Renal cortex interstitium (tissue), 11 donors: Measurements from ENCODE around the gene ARAP1. TPM values are rescaled to one million over a fixed set of nuclear protein-coding genes. Genes with fewer than 3 reads are reported as not detected.

Source experiments
- DNase-seq, 11 donors: peaks; one replicate each; pipeline ENCODE4 v3.0.0-alpha.2; 2013; ENCODE audit warnings: low read depth in 9 of 11, low spot score in 4 of 11; ENCODE audit errors: extremely low read depth in 1 of 11
- polyA plus RNA-seq, 3 donors: library from polyadenylated mRNA; unstranded; fragments of 120-200 nt; gene quantifications; one replicate each; pipeline ENCODE4 v1.2.1, GENCODE V29; 2013; ENCODE audit not compliant: insufficient read length in 3 of 3

The ARAP1 gene
- polyA plus RNA-seq, 3 donors, result 59.6 to 89.1 (median 85.3) TPM

GRCh38 chr11:72782081-72782920 lies 30.1 kb upstream of the ARAP1 start:
- DNase-seq, result no peak

GRCh38 chr11:72781313-72782080 lies 29.3 kb upstream of the ARAP1 start:
- no peak for DNase-seq

- no peak for DNase-seq
Measured at GRCh38 chr11:72781063-72781312, 28.8 kb upstream of the ARAP1 start.

DNA sequence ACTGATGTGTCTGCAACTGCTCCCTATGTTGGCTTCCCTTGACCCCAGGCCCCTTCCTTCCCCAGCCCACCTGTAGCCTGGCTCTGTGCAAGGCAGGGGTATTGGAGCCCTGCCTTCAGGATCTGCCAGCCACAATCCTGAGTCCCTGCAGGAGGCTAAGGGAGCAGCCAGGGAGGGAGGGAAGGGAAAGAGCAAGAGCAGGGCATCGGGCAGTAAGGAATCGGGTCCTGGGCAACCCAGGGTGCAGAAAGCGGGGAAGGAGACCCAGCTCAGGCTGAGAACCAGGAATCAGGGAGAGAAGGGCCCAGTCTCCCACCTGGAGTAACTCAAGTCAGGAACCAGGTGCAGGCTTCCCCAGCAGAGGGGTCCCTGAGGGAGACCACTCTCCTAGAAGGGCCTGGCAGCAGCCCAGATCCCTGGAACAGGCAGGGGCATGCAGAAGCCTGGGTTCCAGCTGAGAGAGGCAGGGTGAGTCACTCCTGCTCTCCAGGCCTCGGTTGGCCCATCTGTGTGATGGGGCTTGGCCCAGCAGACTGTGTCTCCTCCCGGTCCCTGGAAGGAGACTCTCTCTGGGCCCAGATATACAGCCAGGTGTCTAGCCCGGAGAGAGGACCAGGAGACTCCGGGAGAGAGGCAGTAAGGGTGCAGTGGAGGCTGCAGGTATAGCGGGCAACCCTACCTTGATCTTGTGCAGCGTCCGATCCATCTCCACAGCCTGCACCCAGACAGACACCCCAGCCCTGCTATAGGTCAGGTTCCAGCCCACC lies 28.3 kb upstream of the ARAP1 start:
- no peak for DNase-seq

GRCh38 chr11:72779495-72780128 lies 27.4 kb upstream of the ARAP1 start:
- DNase-seq, result no peak

DNA sequence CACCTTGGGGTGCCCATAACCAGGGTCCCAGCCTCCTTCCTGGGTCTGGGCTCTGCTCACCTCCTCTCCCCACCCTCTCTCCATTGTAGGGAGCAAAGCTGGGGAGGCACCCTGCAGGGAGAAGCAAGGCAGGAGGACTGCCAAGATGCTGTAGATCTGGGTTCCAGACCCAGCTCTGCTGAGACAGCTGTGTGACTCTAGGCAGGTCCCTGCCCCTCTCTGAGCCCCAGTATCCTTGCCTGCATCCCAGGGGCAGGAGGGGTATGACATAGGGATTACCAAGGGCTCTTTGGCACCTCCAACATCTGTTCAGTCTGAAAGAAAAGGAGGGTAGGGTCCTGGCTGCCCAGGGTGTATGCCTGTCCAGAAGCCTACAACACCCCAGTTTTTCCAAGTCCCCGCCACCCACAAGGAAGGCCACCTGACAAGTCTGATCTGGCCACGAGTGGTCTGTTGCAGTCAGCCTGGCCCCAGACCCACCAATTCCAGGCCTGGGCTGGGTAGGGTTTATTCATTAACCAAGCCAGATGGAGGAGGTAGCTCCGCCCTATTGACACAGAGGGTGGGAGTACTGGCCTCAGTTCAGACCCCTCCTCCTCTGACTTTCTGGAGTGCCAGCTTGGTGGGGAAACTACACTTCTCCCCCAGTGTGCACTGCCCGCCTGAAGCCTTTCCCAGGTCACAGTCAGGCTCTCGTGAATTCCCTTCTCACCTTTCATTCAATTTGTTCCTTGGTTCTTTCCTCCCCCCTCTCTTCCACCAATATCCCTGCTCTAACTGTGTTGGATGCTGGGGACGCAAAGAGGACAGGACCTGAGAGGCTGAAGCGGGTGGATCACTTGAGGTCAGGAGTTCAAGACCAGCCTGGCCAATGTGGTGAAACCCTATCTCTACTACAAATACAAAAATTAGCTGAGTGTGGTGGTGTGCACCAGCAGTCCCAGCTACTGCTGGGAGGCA lies 26.6 kb upstream of the ARAP1 start:
- DNase-seq, result peak in 1 of 11 donors; percentile 68

DNA sequence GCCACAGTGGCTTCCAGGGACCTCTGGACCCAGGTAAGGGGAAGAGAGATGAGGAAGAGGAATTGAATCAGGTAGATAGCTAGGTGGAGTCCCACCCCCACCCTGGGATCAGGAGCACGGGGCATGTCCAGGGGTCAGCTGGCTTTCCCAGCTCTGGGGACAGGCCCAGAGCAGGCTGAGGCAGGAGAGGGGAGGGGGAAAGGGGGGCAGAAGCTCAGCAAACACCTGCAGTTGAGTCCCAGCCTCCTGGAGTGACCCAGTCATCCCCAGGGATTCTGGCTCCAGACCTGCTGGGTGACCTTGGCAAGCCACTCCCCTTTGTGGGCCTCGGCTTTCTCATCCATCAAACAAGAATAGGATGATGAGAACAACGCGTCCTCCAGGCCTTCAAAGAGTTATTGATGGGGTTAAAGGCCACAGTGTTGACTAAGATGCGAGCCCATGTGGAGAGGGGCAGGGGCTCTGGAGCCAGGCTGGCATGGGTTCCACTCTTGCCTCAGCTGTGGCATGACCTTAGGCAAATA lies 25.6 kb upstream of the ARAP1 start:
- no peak for DNase-seq

DNA sequence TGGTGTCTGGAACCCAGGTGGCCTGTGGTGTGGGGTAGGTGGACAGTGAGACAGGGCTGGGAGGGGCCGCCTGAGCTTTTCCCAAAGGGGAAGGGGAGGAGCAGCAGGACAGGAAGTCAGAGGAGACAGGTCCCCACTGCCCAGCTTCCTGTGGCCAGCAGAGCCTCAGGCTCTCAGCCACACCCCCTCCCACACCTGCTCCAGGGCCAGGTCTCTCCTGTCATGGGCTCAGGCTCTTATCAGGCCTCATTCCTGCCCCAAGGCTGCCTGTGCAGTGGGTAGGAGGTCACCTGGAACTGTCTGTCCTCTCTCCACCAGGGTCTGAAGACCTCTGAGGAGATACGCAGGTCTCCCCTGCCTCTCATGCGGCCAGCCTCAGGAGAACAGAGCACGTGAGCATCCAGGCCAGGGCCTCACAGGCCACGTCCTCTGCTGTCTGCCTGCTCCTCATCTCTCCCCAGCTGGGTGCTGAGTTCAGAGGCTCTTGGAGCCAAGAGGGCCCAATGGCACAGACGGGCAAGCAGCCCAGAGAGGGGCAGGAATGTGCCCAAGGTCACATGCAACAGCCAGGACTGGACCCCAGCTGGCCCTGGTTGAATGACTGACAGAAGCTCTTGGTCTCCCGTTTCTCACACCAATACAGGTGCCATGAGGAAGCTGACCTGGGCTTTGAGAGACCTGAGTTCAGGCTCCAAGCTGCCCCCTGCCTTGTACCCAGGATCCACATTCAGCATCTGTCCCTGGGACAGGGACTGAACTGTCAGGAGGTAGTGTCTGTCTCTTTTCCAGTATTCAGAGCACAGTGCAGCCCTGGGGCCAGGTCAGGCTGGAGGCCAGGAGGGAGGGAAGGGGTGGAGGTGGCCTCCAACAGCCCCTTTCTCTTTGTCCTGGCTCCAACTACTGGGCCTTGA lies 24.9 kb upstream of the ARAP1 start:
- DNase-seq, result no peak

DNA sequence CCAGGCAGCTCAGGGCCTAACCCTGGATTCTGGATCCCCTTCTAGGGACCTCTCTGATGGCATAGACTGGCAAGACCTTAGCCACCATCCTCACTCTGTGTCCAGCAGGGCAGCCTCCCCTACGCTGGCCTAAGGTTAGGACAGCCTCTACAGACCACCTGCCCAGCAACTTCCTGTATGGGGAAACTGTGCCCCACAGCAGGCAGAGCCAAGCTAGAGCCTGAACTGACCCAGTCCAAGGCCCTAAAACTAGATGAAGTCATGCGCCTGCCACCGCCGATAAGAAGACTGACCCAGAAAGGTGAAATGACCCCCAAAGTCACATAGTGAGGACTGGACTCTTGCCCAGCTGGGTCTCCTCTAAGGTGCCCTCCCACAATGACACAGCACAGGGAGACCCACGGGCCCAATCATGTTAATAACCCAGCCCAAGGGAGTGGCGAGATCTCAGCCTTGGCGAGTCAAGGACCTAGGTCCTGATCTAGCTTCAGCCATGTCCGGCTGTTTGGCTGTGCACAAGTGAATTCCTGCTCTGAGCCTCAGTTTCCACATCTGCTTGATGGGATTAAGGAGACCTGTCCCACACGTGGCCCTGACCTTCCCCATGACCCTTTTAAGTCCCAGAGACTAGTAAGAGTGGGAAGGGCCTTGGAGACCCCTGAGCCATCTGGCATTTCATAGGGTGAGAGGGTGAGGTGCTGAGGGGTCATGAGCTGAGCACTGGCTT lies 24.1 kb upstream of the ARAP1 start:
- DNase-seq, result no peak

DNA sequence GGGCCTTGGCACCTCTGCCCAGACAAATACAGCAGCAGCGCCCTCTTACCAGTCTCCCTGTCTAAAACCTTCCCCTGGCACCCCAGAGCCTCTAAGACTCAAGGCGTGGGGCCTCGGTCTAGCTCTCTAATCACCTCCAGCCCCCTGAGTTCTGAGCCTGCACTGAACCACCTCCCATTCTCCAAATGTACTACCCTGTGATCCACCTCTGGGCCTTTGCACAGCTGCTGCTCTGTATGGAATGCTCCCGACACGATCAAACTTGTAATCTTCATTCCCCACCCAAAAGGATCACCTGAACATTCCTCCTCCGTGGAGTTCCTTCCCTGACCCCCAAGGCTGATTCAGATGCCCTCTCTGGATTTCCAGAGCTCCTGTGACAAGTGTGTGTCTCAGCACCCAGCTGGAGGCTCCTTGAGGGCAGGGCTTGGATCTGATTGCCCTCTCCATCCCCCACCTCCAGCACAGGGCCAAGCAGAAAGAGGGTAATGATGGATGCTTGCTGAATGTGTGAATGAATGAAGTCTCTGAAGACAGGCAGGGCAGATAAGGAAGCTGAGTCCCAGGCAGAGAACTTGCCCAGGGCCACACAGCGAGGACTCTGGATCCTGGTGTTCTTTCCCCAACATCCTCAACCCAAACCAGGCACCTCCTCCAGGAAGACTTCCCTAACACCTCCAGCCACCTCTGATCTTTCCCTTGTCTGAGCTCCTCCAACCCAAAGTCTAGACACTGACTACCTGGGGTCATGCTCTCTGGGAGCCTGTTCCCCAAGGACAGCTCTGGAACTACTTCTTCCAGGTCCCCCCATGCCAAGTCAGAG lies 23.3 kb upstream of the ARAP1 start:
- no peak for DNase-seq

DNA sequence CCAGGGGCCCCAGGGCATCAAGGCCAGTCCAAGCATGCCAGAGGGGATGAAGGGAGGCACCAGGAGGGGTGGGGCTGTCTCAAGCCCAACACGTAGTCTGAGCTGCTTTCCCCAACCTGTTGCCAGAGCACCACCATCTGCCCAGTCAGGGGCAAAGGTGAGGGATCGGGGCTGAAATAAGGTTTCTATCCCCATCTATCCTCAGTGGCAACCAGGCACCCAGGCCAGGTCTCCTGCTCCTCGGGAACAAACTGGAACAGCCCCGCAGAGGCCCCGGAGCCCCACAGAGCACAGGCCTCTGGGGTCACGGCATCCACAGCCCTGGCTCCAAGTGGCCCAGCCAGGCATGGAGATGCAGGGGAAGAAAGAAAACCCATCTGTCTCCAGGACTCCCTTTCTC lies 22.3 kb upstream of the ARAP1 start:
- no peak for DNase-seq

GRCh38 chr11:72773696-72774095 lies 21.5 kb upstream of the ARAP1 start:
- DNase-seq, result no peak

GRCh38 chr11:72773291-72773690 lies 21.1 kb upstream of the ARAP1 start:
- no peak for DNase-seq

DNA sequence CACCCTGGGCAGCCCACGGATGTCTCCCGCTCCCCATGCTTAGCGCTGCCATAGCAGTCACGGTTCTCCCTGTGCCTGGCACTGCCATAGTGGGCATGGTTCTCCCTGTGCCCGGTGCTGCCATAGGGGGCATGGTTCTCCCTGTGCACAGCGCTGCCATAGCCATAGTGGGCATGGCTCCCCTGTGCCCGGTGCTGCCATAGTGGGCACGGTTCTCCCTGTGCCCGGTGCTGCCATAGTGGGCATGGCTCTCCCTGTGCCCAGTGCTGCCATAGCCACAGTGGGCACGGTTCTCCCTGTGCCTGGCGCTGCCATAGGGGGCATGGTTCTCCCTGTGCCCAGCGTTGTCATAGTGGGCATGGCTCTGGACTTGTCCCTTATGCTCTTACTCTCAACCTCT lies 19.9 kb upstream of the ARAP1 start:
- no peak for DNase-seq

DNA sequence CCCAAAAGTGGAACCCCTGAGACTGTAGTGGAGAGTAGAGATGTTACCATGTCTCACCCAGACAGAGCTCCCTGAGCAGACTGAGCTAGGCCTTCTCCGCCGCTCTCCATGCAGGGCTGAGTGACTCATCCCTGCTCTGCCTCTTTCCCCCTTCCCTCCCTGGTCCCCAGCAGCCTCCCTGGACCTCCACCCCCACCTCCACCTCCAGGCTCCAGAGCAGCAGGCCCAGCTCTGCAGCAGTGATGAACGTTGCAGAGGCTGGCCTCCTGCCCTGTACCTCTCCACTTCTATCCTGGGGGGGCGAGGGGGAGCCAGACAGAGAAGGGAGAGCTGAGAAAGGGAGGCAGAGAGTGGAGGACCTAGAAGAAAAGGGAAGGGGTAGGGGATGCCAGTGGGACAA lies 19.3 kb upstream of the ARAP1 start:
- no peak for DNase-seq

- DNase-seq, result no peak
Measured at GRCh38 chr11:72770799-72771198, 18.6 kb upstream of the ARAP1 start.
